Measurements from ENCODE around the gene FAM13C. TPM values are rescaled to one million over a fixed set of nuclear protein-coding genes. Genes with fewer than 3 reads are reported as not detected.

Gene FAM13C
- total RNA-seq, 8 experiments from 2014 or later = 0.67 to 29.1 (median 14.9) TPM; not detected in 1

GRCh38 chr10:59382831-59383295 is 20.5 kb upstream of the FAM13C start:
- in situ Hi-C loops (cut with MboI; ENCODE audit: low pct_unique_long_range_greater_than_20kb in 2 of 9, low sequenced_read_pairs in 9 of 9, unreplicated experiment in 9 of 9) = no loop called here
- Histone ChIP-seq H3K4me3 (no peak overlapping the region), H3K27ac (no peak overlapping the region), H3K4me1 (replicated peaks in 1 of 2) (peaks cover 0 to 2% of the 10 kb centered on the region in 2 donors)
- ATAC-seq (replicated peaks in 6 of 8) = peak in 5 of 8 experiments; percentile 75 to 90 (median 81)
- 0 to 95% (median 60%) methylated on average over 1 to 3 of the region's 3 CpGs; no CpG with 5 or more reads in 1 of the 10 experiments for WGBS, 10 experiments

DNA sequence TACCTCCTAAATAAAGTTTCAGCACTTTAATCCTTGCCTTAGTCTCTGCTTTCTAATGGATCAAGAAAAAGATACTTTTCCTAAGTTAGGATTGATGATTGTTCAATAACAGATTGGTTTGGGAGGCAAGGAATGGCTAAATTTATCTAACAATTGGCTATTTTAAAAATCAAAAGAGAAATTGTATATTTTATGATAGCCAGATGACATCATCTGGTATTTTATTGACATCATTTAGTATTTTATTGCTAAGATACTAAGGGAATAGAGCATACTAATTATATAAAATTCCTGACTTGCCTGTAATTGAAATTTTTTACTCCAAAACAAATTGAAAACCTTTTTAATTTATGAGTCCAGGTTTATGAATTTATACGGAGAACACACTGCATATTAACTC is 19.3 kb upstream of the FAM13C start:
- Histone ChIP-seq H3K4me1 (replicated peaks in 1 of 2) (peaks cover 0 to 2% of the 10 kb centered on the region in 2 donors), H3K4me3 (no peak overlapping the region), H3K27ac (no peak overlapping the region)
- 13 to 90% (median 80%) methylated on average over 1 of the region's 1 CpG; no CpG with 5 or more reads in 1 of the 10 experiments for WGBS, 10 experiments
- in situ Hi-C loops (cut with MboI; ENCODE audit: low pct_unique_long_range_greater_than_20kb in 2 of 9, low sequenced_read_pairs in 9 of 9, unreplicated experiment in 9 of 9) = no loop called here
- ATAC-seq (replicated peaks in 6 of 8) = no peak

GRCh38 chr10:59376846-59377245 is 14.5 kb upstream of the FAM13C start:
- H3K4me3 ChIP-seq = no peak overlapping the region
- in situ Hi-C loops (cut with MboI; ENCODE audit: low pct_unique_long_range_greater_than_20kb in 2 of 9, low sequenced_read_pairs in 9 of 9, unreplicated experiment in 9 of 9) = no loop called here

DNA sequence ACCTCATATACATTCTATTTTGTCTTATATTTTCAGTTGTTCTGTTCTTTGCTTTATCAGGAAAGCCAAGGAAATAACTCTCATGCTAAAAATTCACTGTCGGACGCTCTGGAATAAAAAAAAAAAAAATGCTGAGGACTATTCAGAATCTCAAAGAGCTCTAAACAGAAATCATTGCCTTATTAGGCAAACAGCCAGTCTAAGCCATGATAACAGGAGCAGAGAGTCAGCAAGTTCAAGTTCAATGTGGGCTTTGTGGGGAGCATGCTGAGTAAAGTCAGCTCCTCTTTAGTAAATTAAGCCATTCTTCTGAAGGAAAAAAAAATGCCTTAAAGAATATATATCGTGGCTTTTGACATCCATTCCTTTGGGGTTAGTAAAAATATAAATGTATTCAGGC is 13.6 kb upstream of the FAM13C start:
- Histone ChIP-seq H3K27ac (no peak overlapping the region), H3K4me1 (replicated peaks in 1 of 2) (peaks cover 0 to 3% of the 10 kb centered on the region in 2 donors), H3K4me3 (no peak overlapping the region)
- no peak for ATAC-seq (replicated peaks in 6 of 8)
- in situ Hi-C loops (cut with MboI; ENCODE audit: low pct_unique_long_range_greater_than_20kb in 2 of 9, low sequenced_read_pairs in 9 of 9, unreplicated experiment in 9 of 9) = no loop called here
- WGBS, 10 experiments = 39 to 94% (median 64%) methylated on average over 1 to 3 of the region's 3 CpGs; no CpG with 5 or more reads in 1 of the 10 experiments

More at GRCh38 chr10:59376846-59377245, 14.5 kb upstream of the FAM13C start:
- peak in 2 of 8 experiments; percentile 49 to 53 for ATAC-seq (replicated peaks in 6 of 8)
- Histone ChIP-seq H3K4me1 (replicated peaks in 1 of 2) (peaks cover 0 to 3% of the 10 kb centered on the region in 2 donors), H3K27ac (no peak overlapping the region)
- 0 to 86% (median 58%) methylated on average over 1 to 3 of the region's 3 CpGs; no CpG with 5 or more reads in 3 of the 10 experiments for WGBS, 10 experiments

DNA sequence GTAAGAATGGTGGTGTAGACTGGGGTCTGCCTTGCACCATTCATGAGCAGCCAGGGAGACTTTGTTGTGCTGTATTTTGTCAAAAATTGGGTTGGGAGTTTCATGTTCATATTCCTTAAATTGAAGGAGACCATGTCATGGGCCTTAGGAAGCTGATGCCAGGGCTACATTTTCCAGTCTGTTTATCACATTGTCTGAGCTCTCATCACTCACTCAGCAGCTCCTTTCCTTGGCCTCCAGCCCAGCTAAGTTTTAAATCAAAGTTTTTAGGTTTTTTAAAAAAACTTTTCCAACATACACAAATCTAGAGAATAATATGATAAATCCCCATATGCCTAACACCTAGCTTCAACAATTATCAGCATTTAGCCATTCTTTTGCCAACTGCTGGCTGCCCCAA is 12.6 kb upstream of the FAM13C start:
- H3K27ac ChIP-seq = no peak overlapping the region
- no peak overlapping the region for H3K4me3 ChIP-seq
- ATAC-seq (replicated peaks in 6 of 8) = no peak
- in situ Hi-C loops (cut with MboI; ENCODE audit: low pct_unique_long_range_greater_than_20kb in 2 of 9, low sequenced_read_pairs in 9 of 9, unreplicated experiment in 9 of 9) = no loop called here
- peaks cover 0 to 3% of the 10 kb centered on the region in 2 donors for H3K4me1 ChIP-seq (replicated peaks in 1 of 2)

DNA sequence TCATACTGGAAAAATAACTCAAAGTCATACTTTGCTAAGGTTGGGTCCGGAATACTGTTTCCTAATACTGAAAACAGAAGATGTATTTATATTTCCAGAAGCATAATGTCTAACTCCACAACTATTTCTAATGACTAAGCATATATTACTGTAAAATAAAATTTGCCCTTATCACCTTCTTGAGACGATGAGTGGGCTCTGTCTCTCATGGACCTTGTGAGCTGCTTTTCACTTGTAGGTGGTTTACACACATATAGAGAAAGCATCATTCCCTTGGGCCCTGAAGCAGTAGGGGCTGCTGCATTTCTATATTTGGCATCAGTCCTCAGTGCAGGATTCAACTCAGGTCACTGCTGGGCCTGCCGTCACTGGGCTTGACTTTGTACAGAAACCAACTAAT is 10.7 kb upstream of the FAM13C start:
- in situ Hi-C loops (cut with MboI; ENCODE audit: low pct_unique_long_range_greater_than_20kb in 2 of 9, low sequenced_read_pairs in 9 of 9, unreplicated experiment in 9 of 9) = no loop called here
- Histone ChIP-seq H3K4me1 (replicated peaks in 1 of 2) (peaks cover 0 to 3% of the 10 kb centered on the region in 2 donors), H3K27ac (no peak overlapping the region), H3K4me3 (no peak overlapping the region)
- no peak for ATAC-seq (replicated peaks in 6 of 8)
- 43 to 100% (median 87%) methylated on average over 1 to 3 of the region's 3 CpGs; no CpG with 5 or more reads in 2 of the 10 experiments for WGBS, 10 experiments

DNA sequence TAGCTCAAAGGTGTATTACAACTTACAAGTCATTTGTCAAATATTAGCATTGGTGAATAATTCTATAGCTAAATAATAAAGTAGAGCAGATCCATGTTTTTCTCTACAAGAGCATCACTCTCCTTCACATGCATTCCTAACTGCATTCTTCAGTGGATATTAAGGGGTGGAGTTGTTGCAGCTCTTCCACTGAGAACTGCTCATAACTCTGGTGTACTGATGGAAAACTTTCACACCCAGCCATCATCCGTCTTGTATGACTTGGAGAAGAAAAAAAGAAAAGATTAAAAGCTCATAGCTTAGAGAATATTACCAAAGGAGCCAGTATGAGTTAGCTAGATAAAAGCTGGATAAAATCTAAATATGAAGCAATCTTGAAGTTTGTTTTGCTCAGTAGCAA is 10.2 kb upstream of the FAM13C start:
- H3K4me1 ChIP-seq (replicated peaks in 1 of 2) = peaks cover 0 to 3% of the 10 kb centered on the region in 2 donors
- in situ Hi-C loops (cut with MboI; ENCODE audit: low pct_unique_long_range_greater_than_20kb in 2 of 9, low sequenced_read_pairs in 9 of 9, unreplicated experiment in 9 of 9) = no loop called here
- peak in 2 of 8 experiments; percentile 55 to 57 for ATAC-seq (replicated peaks in 6 of 8)
- H3K4me3 ChIP-seq = no peak overlapping the region
- H3K27ac ChIP-seq = no peak overlapping the region
- WGBS, 10 experiments = 0 to 100% (median 71%) methylated on average over 1 of the region's 1 CpG; no CpG with 5 or more reads in 3 of the 10 experiments

DNA sequence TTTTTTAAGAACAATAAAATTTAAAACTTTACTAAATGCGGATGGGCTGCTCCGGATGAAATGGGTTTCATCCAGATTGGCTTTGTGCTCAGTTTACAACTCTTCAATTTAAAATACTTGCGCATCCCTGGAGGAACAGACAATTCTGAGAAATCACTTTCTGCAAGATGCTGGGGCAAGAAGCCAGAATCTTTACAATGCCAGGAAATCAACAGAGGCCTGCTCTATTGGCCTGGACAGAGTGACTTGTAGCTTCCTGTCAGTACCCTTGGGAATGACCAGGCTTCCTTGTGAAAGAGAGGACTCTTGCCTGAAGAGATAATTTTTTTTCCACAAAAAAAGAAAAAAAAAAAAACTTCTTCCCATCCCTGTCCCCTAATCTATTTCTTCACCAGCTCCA is 3.9 kb upstream of the FAM13C start:
- Histone ChIP-seq H3K4me1 (replicated peaks in 1 of 2) (peaks cover under 1 to 7% of the 10 kb centered on the region in 2 donors), H3K27ac (no peak overlapping the region), H3K4me3 (no peak overlapping the region)
- peak in 1 of 8 experiments; percentile 20 for ATAC-seq (replicated peaks in 6 of 8)
- in situ Hi-C loops (cut with MboI; ENCODE audit: low pct_unique_long_range_greater_than_20kb in 2 of 9, low sequenced_read_pairs in 9 of 9, unreplicated experiment in 9 of 9) = no loop called here
- WGBS, 10 experiments = 46 to 100% (median 85%) methylated on average over 2 to 3 of the region's 3 CpGs

- in situ Hi-C loops (cut with MboI; ENCODE audit: low pct_unique_long_range_greater_than_20kb in 2 of 9, low sequenced_read_pairs in 9 of 9, unreplicated experiment in 9 of 9) = no loop called here
- Histone ChIP-seq H3K4me3 (peak overlapping the region; percentile 44 to 53 (median 49)), H3K4me1 (replicated peaks in 1 of 2) (peaks cover 16 to 26% of the 10 kb centered on the region in 2 donors), H3K27ac (peak overlapping the region; percentile 57 to 77)
- ATAC-seq (replicated peaks in 6 of 8) = no peak
- WGBS, 10 experiments = 73 to 100% (median 92%) methylated on average over 1 to 3 of the region's 3 CpGs; no CpG with 5 or more reads in 1 of the 10 experiments
Observed at GRCh38 chr10:59363446-59363958, 1.2 kb upstream of the FAM13C start.

DNA sequence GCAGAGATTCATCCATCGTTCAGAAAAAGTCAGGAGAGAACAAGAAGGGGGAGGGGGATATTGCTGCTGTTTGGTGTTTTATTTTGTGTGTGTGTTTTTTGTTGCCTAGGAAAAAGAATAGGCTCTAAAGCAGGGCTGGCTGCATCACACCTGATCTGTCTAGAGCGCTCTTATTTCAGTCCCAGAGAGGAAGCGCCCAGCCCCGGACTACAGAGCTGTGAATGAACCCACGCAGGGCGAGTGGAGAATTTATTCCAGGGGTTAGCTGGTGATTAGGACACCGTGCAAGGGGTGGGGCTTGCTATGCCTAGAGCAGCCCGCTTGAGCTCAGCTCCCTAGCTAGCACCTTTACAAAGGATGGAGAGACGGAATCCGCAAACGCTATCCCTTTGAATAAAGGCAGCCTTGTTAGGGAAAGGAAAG is 621 bp upstream of the FAM13C start:
- peak; percentile 51 to 89 (median 78) for ATAC-seq (replicated peaks in 6 of 8)
- WGBS, 10 experiments = 0% methylated on average over 4 to 6 of the region's 11 CpGs; no CpG with 5 or more reads in 7 of the 10 experiments
- in situ Hi-C loops (cut with MboI; ENCODE audit: low pct_unique_long_range_greater_than_20kb in 2 of 9, low sequenced_read_pairs in 9 of 9, unreplicated experiment in 9 of 9) = no loop called here
- Histone ChIP-seq H3K27ac (peak overlapping the region; percentile 57 to 77), H3K4me1 (replicated peaks in 1 of 2) (peaks cover 16 to 26% of the 10 kb centered on the region in 2 donors), H3K4me3 (peak overlapping the region; percentile 44 to 53 (median 49))

DNA sequence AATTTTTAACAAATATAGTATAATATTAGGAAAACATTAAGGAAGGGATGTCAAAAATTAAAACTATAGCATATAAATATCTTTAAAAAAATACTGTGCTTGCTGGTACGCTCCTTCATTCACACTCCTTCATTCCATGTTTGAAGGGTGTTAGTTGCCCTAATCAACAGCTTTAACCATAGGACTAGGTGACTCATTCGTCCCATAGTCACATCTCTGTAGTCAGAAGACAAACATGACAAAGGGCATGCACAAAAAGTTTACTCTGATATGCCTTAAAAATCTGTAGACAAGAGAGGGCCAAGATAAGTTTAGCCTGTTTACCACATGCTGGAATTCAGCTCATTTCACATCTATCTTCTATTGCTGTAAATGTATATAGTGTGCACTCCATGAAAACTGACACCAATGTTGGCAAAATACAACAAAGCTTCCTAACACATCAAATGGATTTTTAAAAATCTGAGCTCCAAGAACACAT is 646 bp downstream of the FAM13C start:
- peak overlapping the region; percentile 44 to 53 (median 49) for H3K4me3 ChIP-seq
- peak overlapping the region in 1 of 2 donors; percentile 77 for H3K27ac ChIP-seq
- peaks cover 16 to 26% of the 10 kb centered on the region in 2 donors for H3K4me1 ChIP-seq (replicated peaks in 1 of 2)
- in situ Hi-C loops (cut with MboI; ENCODE audit: low pct_unique_long_range_greater_than_20kb in 2 of 9, low sequenced_read_pairs in 9 of 9, unreplicated experiment in 9 of 9) = no loop called here
- WGBS, 10 experiments = 17 to 100% (median 66%) methylated on average over 1 to 2 of the region's 2 CpGs; no CpG with 5 or more reads in 2 of the 10 experiments
- no peak for ATAC-seq (replicated peaks in 6 of 8)

DNA sequence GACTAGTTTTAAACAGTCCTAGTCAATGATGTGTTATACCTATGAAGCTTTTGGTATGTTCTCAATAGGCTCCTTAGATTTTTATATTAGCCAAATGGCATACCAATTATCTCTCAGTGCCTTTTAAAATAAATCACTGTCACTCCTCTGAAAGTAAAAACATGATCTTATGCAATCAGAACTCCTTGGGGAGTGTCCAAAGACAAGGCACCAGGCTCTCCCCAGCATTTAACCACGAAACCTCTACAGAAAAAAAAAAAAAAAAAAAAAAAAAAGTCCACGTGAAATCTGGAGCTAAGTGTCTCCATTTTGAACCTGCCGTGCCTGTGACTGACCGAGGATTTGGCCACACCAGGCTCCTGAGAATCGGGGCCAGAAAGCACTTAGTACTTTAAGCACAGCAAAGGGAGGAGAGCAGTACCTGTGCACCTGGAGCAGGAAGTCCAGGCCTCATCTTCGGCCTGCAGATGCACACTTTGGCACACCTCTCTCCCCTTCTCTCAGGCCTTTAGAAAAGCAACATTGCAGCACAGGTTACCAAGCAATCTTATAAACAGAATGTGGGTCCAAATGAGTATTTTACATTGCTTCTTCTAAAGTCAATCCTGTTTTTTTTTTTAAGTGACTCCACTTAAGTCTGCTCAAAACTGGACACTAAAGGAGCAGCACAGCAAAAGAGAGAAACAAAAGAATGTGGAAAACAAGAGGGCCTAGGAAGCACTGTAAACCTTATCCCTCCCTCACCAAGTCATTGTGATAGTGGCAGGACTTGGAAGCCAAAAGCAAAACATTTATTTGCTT is 1.5 kb downstream of the FAM13C start:
- peak overlapping the region; percentile 1 to 53 (median 48) for H3K4me3 ChIP-seq
- 46 to 100% (median 80%) methylated on average over 1 to 5 of the region's 6 CpGs; no CpG with 5 or more reads in 3 of the 10 experiments for WGBS, 10 experiments
- in situ Hi-C loops (cut with MboI; ENCODE audit: low pct_unique_long_range_greater_than_20kb in 2 of 9, low sequenced_read_pairs in 9 of 9, unreplicated experiment in 9 of 9) = no loop called here
- ATAC-seq (replicated peaks in 6 of 8) = no peak
- peak overlapping the region; percentile 23 to 44 for H3K27ac ChIP-seq
- H3K4me1 ChIP-seq (replicated peaks in 1 of 2) = peaks cover 16 to 26% of the 10 kb centered on the region in 2 donors

- Histone ChIP-seq H3K4me3 (no peak overlapping the region), H3K4me1 (replicated peaks in 1 of 2) (peaks cover 16 to 23% of the 10 kb centered on the region in 2 donors), H3K27ac (no peak overlapping the region)
- ATAC-seq (replicated peaks in 6 of 8) = no peak
- in situ Hi-C loops (cut with MboI; ENCODE audit: low pct_unique_long_range_greater_than_20kb in 2 of 9, low sequenced_read_pairs in 9 of 9, unreplicated experiment in 9 of 9) = no loop called here
Observed at GRCh38 chr10:59358576-59358975, 3.8 kb downstream of the FAM13C start.
